ENCODE data around the gene F7. TPM values are rescaled to one million over a fixed set of nuclear protein-coding genes. Genes with fewer than 3 reads are reported as not detected.

F7 gene
- total RNA-seq, 1 donor from 2014 or later, result 3.0 TPM

DNA sequence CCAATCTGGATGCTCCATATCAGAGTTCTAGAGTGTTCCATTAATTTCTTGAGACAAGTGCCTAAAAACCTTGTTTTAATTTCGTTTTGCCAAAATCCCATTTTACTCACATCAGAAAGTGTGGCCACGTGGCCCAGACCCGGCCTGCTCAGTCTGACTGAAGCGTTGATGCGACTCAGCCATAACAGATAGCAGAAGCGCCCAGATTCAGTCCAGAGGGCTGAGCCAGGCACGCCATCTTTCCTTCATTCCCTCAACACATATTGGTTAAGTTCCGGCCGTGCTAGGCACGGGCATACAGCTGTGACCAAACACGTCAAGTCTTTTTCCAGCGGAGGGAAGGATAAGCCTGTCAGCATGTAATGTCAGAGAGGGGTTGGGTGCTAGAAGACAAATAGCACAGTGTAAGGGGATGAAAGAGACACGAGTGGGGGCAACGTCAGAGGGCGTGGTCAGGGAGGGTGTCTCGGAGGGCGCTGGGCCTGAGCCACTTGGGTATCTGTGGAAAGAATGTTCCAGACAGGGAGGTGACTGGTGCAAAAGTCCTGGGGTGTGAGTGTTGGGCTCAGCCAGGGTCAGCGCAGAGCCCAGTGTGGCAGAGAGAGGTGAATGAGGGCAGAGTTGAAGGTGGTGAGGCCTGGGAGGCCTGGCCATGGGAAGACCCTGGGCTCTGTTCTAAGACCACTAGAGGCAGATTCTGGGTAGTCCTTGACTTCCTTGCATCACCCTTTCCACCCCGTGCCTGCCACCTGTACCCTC, 20.1 kb downstream of the F7 start:
- Mint-ChIP-seq H3K4me1 (ENCODE audit: unreplicated experiment) (peaks cover 11% of the 10 kb centered on the region), H3K9me3 (no peaks in the 10 kb centered on the region), H3K4me3 (no peak overlapping the region), H3K36me3 (no peaks in the 10 kb centered on the region), H3K27me3 (peaks cover 9% of the 10 kb centered on the region), H3K27ac (no peak overlapping the region)
- TF ChIP-seq, protein P1, sequence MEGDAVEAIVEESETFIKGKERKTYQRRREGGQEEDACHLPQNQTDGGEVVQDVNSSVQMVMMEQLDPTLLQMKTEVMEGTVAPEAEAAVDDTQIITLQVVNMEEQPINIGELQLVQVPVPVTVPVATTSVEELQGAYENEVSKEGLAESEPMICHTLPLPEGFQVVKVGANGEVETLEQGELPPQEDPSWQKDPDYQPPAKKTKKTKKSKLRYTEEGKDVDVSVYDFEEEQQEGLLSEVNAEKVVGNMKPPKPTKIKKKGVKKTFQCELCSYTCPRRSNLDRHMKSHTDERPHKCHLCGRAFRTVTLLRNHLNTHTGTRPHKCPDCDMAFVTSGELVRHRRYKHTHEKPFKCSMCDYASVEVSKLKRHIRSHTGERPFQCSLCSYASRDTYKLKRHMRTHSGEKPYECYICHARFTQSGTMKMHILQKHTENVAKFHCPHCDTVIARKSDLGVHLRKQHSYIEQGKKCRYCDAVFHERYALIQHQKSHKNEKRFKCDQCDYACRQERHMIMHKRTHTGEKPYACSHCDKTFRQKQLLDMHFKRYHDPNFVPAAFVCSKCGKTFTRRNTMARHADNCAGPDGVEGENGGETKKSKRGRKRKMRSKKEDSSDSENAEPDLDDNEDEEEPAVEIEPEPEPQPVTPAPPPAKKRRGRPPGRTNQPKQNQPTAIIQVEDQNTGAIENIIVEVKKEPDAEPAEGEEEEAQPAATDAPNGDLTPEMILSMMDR (conservative IDR thresholded peaks at IDR 0.05), result no peak
- DNase-seq (ENCODE audit: extremely low spot score, unreplicated experiment), result peak; percentile 56

DNA sequence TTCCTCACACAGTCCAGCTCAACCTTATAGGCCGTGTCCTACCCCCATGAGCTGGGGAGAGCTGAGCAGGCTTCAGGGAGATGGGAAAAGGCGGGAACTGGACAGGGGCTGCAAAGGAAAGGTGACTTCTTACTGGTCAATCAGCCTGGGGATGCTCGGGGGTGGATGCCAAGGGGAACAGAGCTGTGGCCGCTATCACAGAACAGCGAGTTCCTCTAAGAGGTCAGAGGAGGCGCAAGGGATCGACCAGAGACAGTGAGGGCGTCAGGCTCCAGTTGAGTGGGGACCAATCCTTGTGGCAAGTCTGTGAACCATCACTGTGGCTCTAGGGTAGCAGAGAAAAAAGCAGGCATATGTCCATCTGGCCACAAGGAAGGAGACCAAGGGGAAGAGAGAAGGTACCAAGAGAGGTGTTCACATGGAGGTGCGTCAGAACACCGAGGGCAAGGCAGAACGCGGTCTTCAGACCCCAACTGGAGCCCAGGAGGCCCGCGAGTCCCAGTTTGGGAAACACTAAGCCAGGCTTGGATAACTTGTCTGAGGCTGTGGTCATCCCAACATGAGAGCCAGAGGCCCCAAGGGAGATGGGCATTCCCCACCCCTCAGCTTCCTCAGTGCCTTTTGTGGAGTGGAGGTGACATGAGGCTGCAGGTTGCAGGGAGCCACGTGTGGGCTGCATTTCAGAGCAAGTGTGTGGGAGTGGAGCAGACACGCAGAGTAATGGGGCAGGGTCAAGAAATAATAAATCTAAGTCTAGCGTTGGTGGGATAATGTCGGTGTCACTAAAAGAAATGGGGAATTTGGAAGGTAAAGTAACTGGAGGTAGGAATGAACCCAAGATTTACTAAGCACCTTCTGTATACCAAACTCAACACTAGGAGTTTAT, 20.9 kb downstream of the F7 start:
- Mint-ChIP-seq H3K4me1 (ENCODE audit: unreplicated experiment) (peaks cover 11% of the 10 kb centered on the region), H3K27ac (peak overlapping the region; percentile 14), H3K4me3 (no peak overlapping the region), H3K36me3 (no peaks in the 10 kb centered on the region), H3K27me3 (peaks cover 9% of the 10 kb centered on the region), H3K9me3 (no peaks in the 10 kb centered on the region)
- TF ChIP-seq, protein P1 (conservative IDR thresholded peaks at IDR 0.05), result no peak
- DNase-seq (ENCODE audit: extremely low spot score, unreplicated experiment), result peak; percentile 63

DNA sequence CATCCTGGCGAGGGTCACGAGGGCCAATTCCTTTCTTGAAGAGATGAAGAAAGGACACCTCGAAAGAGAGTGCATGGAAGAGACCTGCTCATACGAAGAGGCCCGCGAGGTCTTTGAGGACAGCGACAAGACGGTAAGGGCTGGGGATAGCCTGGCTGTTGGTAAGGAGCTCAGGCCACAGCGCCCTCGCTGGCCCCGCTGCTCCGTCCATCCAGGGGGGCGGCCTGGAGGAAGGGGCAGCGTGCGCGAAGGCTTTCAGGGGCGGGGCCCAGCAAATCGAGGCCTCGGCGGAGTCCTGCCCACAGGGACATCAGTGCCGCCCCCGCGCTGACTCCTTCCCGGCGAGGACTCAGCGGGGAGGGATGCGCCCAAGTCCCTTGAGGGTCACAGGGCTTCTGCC, 23.9 kb downstream of the F7 start:
- Mint-ChIP-seq H3K4me1 (ENCODE audit: unreplicated experiment) (no peaks in the 10 kb centered on the region), H3K9me3 (no peaks in the 10 kb centered on the region), H3K36me3 (no peaks in the 10 kb centered on the region), H3K27ac (no peak overlapping the region), H3K4me3 (no peak overlapping the region), H3K27me3 (peaks cover 9% of the 10 kb centered on the region)
- TF ChIP-seq, protein P1 (conservative IDR thresholded peaks at IDR 0.05), result no peak
- DNase-seq (ENCODE audit: extremely low spot score, unreplicated experiment), result peak; percentile 66

DNA sequence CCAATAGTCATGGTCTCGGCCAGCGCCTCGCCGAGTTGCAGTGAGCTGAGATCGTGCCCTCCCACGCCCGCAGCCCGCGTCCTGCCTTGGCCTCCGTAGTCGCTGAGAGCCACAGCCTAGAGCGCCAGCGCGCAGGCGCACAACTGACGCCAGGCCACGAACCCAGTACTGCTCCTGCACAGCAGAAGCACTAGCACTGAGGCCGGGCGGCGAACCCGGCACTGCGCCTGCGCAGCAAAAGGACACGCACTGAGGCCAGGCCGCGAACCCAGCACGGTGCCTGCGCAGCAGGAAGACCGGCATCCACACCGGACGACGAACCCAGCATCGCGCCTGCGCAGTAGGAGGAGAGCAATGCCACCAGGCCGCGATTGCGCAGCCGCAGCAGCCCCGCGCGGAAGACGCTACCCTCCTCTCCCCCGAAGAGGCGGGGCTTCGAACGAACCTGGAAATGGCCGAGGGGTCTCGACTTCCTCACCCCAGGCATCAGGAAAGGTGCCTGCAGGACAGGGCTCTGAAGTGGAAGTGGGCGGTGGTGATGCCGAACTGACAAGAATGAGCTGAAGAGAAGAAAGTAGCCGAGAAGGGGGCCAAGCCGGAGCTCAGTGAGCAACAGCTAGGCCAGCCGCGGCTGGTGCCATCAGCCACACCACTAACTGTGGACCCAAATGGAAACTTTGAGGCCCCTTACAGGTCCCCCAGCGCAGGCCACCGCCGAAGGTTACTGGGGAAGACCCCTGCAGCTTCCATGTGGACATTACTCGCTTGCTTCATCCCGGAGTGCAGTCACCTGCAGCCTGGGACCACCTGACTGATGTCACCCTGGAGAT, 24.5 kb downstream of the F7 start:
- H3K4me3 Mint-ChIP-seq, result no peak overlapping the region
- TF ChIP-seq, protein P1 (conservative IDR thresholded peaks at IDR 0.05), result no peak
- no peaks in the 10 kb centered on the region for H3K36me3 Mint-ChIP-seq
- H3K9me3 Mint-ChIP-seq, result no peaks in the 10 kb centered on the region
- peak; percentile 65 for DNase-seq (ENCODE audit: extremely low spot score, unreplicated experiment)
- H3K4me1 Mint-ChIP-seq (ENCODE audit: unreplicated experiment), result no peaks in the 10 kb centered on the region
- no peak overlapping the region for H3K27ac Mint-ChIP-seq
- H3K27me3 Mint-ChIP-seq, result peaks cover 9% of the 10 kb centered on the region

DNA sequence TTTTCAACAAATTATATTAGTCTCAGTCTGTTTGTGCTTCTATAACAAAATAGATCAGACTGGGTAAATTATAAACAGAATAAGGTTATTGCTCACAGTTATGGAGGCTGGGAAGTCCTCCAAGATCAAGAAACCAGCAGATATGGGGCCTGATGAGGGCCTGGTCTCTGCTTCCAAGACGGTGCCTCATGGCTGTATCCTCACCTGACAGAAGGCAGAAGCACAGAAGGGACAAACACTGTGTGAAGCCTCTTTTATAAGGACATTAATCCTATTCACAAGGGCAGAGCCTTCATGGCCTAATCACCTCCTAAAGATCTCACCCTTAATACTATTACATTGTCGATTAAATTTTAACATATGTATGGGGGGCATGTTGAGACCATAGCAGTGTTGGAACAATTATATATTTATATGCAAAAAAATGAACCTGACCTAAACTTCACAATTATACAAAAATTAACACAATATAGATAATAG, 29.7 kb downstream of the F7 start:
- peak; percentile 31 for DNase-seq (ENCODE audit: extremely low spot score, unreplicated experiment)
- Mint-ChIP-seq H3K4me1 (ENCODE audit: unreplicated experiment) (no peaks in the 10 kb centered on the region), H3K27me3 (peaks cover 12% of the 10 kb centered on the region), H3K27ac (no peak overlapping the region), H3K9me3 (no peaks in the 10 kb centered on the region), H3K36me3 (no peaks in the 10 kb centered on the region), H3K4me3 (no peak overlapping the region)
- TF ChIP-seq, protein P1 (conservative IDR thresholded peaks at IDR 0.05), result no peak

Measured in type B pancreatic cell (in vitro differentiated cells).